ENCODE results near the gene AASDH.

Gene AASDH

GRCh38 chr4:56387023-56388001, at the start of gene AASDH:
Gene AASDH, minus strand, starts transcription at chr4:56387491. Its CDS starts 3,192 bp downstream, at chr4:56384299.
- DNase-seq = peak; percentile 98

GRCh38 chr4:56435140-56435926, 48.0 kb upstream of the AASDH start, which contains the start of gene PPAT:
Gene PPAT, minus strand, starts transcription at chr4:56435615. Its CDS starts 138 bp downstream, at chr4:56435477.
- DNase-seq = peak; percentile 100

- DNase-seq = peak; percentile 96
Observed at GRCh38 chr4:56434599-56435139, 47.4 kb upstream of the AASDH start.

- DNase-seq = no peak
Observed at GRCh38 chr4:56433280-56433679, 46.0 kb upstream of the AASDH start.

GRCh38 chr4:56430203-56430602, 42.9 kb upstream of the AASDH start:
- no peak for DNase-seq

- no peak for DNase-seq
Observed at GRCh38 chr4:56427179-56427578, 39.9 kb upstream of the AASDH start.

GRCh38 chr4:56426273-56426672, 39.0 kb upstream of the AASDH start:
- no peak for DNase-seq

GRCh38 chr4:56425518-56425917, 38.2 kb upstream of the AASDH start:
- no peak for DNase-seq

- DNase-seq = no peak
Observed at GRCh38 chr4:56424697-56425514, 37.6 kb upstream of the AASDH start.

GRCh38 chr4:56424176-56424575, 36.9 kb upstream of the AASDH start:
- DNase-seq = no peak

- DNase-seq = no peak
Observed at GRCh38 chr4:56417396-56417795, 30.1 kb upstream of the AASDH start.

GRCh38 chr4:56416349-56416748, 29.1 kb upstream of the AASDH start:
- no peak for DNase-seq

GRCh38 chr4:56414135-56414670, 26.9 kb upstream of the AASDH start:
- DNase-seq = no peak

GRCh38 chr4:56410247-56411062, 23.2 kb upstream of the AASDH start:
- DNase-seq = peak; percentile 84

- no peak for DNase-seq
Observed at GRCh38 chr4:56409511-56410090, 22.3 kb upstream of the AASDH start.

- DNase-seq = no peak
Observed at GRCh38 chr4:56408978-56409377, 21.7 kb upstream of the AASDH start.

GRCh38 chr4:56406151-56406550, 18.9 kb upstream of the AASDH start:
- DNase-seq = no peak

- DNase-seq = no peak
Observed at GRCh38 chr4:56405016-56405415, 17.7 kb upstream of the AASDH start.

GRCh38 chr4:56400560-56400959, 13.3 kb upstream of the AASDH start:
- no peak for DNase-seq

- DNase-seq = no peak
Observed at GRCh38 chr4:56391270-56391669, 4.0 kb upstream of the AASDH start.

- DNase-seq = no peak
Observed at GRCh38 chr4:56389558-56389957, 2.3 kb upstream of the AASDH start.
